IMR-90 (cell line): Measurements from ENCODE around the gene AIP. TPM values are rescaled to one million over a fixed set of nuclear protein-coding genes. Genes with fewer than 3 reads are reported as not detected.

ENCODE experiments used
- ATAC-seq: fragments of 200-7000 bp; cut with Tn5 transposase; 2 replicates; pipeline ENCODE4 v1.9.1; 2020; ENCODE audit warnings: low read depth, mild to moderate bottlenecking, moderate library complexity
- BruUV-seq: library from RNA; stranded (reverse); fragments of 400-500 nt; replicated peaks from 2 replicates; lab custom pipeline; 2021; lab: Mats Ljungman, UMichigan
- CTCF ChIA-PET: fragments of 300-600 bp; formaldehyde crosslinking; extraction: SDS; loops from one replicate; lab custom pipeline; 2021; ENCODE audit warnings: antibody characterized with exemption; lab: Yijun Ruan, JAX
- POLR2A ChIA-PET: fragments of 300-600 bp; sonication (Branson Sonifier 250); formaldehyde crosslinking; loops from one replicate; lab custom pipeline; 2022; ENCODE audit warnings: antibody characterized with exemption; ENCODE audit not compliant: unreplicated experiment; lab: Charles Lee
- DNase-seq: peaks from one replicate; pipeline ENCODE4 v3.0.0; 2013
- H2AFZ ChIP-seq: replicated peaks from 2 replicates; pipeline ENCODE3; 2013; ENCODE audit warnings: low read length, mild to moderate bottlenecking; ENCODE audit not compliant: poor library complexity
- H2AK5ac ChIP-seq: 2 replicates; pipeline ENCODE4 v1.6.1; 2013; ENCODE audit warnings: low read depth, low read length, inconsistent platforms
- H2AK9ac ChIP-seq: replicated peaks from 2 replicates; pipeline ENCODE3; 2013; ENCODE audit warnings: mild to moderate bottlenecking, low read depth, low read length, moderate library complexity; ENCODE audit not compliant: poor library complexity
- H2BK120ac ChIP-seq: 2 replicates; pipeline ENCODE4 v1.6.1; 2013; ENCODE audit warnings: low read depth, low read length, inconsistent platforms
- H2BK15ac ChIP-seq: 3 replicates; pipeline ENCODE4 v1.6.1; 2013; ENCODE audit warnings: low read depth, low read length, inconsistent platforms
- H2BK20ac ChIP-seq: 2 replicates; pipeline ENCODE4 v1.6.1; 2013; ENCODE audit warnings: low read depth, mild to moderate bottlenecking, inconsistent platforms, low read length, moderate library complexity
- H2BK5ac ChIP-seq: 2 replicates; pipeline ENCODE4 v1.6.1; 2013; ENCODE audit warnings: mild to moderate bottlenecking, low read depth, low read length, inconsistent platforms; ENCODE audit not compliant: poor library complexity, severe bottlenecking
- H3K14ac ChIP-seq: replicated peaks from 2 replicates; pipeline ENCODE4 v1.6.1; 2013; ENCODE audit warnings: low read depth, low read length, inconsistent platforms
- H3K18ac ChIP-seq: 2 replicates; pipeline ENCODE4 v1.6.1; 2013; ENCODE audit warnings: low read depth, low read length, control low read depth
- H3K23ac ChIP-seq: 2 replicates; pipeline ENCODE4 v1.6.1; 2013; ENCODE audit warnings: low read depth, low read length, inconsistent platforms
- H3K27ac ChIP-seq: 2 replicates; pipeline ENCODE4 v1.5.1; 2013; ENCODE audit warnings: mild to moderate bottlenecking, control low read depth, low read length; ENCODE audit not compliant: insufficient read depth
- H3K27me3 ChIP-seq: 2 replicates; pipeline ENCODE4 v1.6.1; 2013; ENCODE audit warnings: low read length; ENCODE audit not compliant: control insufficient read depth, insufficient read depth
- H3K36me3 ChIP-seq: 2 replicates; pipeline ENCODE4 v1.6.1; 2013; ENCODE audit warnings: low read length, mixed read lengths; ENCODE audit not compliant: control insufficient read depth, insufficient read depth
- H3K4ac ChIP-seq: 2 replicates; pipeline ENCODE4 v1.6.1; 2013; ENCODE audit warnings: low read depth, low read length, inconsistent platforms
- H3K4me1 ChIP-seq: 2 replicates; pipeline ENCODE4 v1.6.1; 2013; ENCODE audit warnings: low read length, mixed read lengths; ENCODE audit not compliant: control insufficient read depth, insufficient read depth
- H3K4me2 ChIP-seq: 2 replicates; pipeline ENCODE4 v1.6.1; 2013; ENCODE audit warnings: low read depth, mild to moderate bottlenecking, control low read depth, low read length, moderate library complexity
- H3K4me3 ChIP-seq: 2 replicates; pipeline ENCODE4 v1.5.1; 2013; ENCODE audit warnings: low read depth, mild to moderate bottlenecking, control low read depth, low read length, moderate library complexity; ENCODE audit not compliant: insufficient read depth
- H3K56ac ChIP-seq: 2 replicates; pipeline ENCODE4 v1.6.1; 2013; ENCODE audit warnings: low read length, inconsistent platforms; ENCODE audit not compliant: insufficient read depth; ENCODE audit errors: extremely low read depth
- H3K79me1 ChIP-seq, 2 experiments: 2 replicates each; pipeline ENCODE4 v1.6.1; 2013; ENCODE audit warnings: low read length in 2 of 2, inconsistent platforms in 1 of 2, low read depth in 1 of 2
- H3K9ac ChIP-seq: 2 replicates; pipeline ENCODE4 v1.6.1; 2013; ENCODE audit warnings: low read depth, low read length, control low read depth
- H3K9me1 ChIP-seq: 2 replicates; pipeline ENCODE4 v1.6.1; 2013; ENCODE audit warnings: low read length, inconsistent platforms; ENCODE audit not compliant: insufficient read depth
- H3K9me3 ChIP-seq: 2 replicates; pipeline ENCODE4 v1.6.1; 2013; ENCODE audit warnings: low read length; ENCODE audit not compliant: control insufficient read depth, insufficient read depth
- H4K20me1 ChIP-seq: 2 replicates; pipeline ENCODE4 v1.6.1; 2013; ENCODE audit warnings: low read length, inconsistent platforms; ENCODE audit not compliant: insufficient read depth
- H4K5ac ChIP-seq: 2 replicates; pipeline ENCODE4 v1.6.1; 2013; ENCODE audit warnings: mild to moderate bottlenecking, low read depth, low read length, control low read depth
- H4K8ac ChIP-seq, 2 experiments: 2 replicates each; pipeline ENCODE4 v1.6.1; 2013; ENCODE audit warnings: low read depth in 2 of 2, low read length in 2 of 2, control low read depth in 1 of 2, inconsistent platforms in 1 of 2
- H4K91ac ChIP-seq: 2 replicates; pipeline ENCODE4 v1.6.1; 2013; ENCODE audit warnings: low read depth, low read length, inconsistent platforms; ENCODE audit not compliant: insufficient read depth
- BHLHE40 ChIP-seq: fragments of 150-350 bp; IDR thresholded peaks from 2 replicates; pipeline ENCODE4 v1.6.1; 2016; ENCODE audit warnings: mild to moderate bottlenecking, low read depth, low read length
- CEBPB ChIP-seq: IDR thresholded peaks from 2 replicates; pipeline ENCODE4 v1.6.1; 2012; ENCODE audit warnings: low read depth, low read length, improper control_type of control experiment
- CHD1 ChIP-seq: IDR thresholded peaks from 2 replicates; pipeline ENCODE4 v1.6.1; 2012; ENCODE audit warnings: low read depth, low read length, improper control_type of control experiment
- CTCF ChIP-seq: conservative IDR thresholded peaks from 2 replicates; pipeline ENCODE4 v1.5.1; 2012; ENCODE audit warnings: mild to moderate bottlenecking, low read depth, low read length, improper control_type of control experiment
- FOS ChIP-seq: fragments of 150-350 bp; IDR thresholded peaks from 2 replicates; pipeline ENCODE4 v1.6.1; 2016; ENCODE audit warnings: low read depth, low read length
- MAFK ChIP-seq: IDR thresholded peaks from 2 replicates; pipeline ENCODE4 v1.6.1; 2012; ENCODE audit warnings: low read depth, low read length, improper control_type of control experiment
- MXI1 ChIP-seq: IDR thresholded peaks from 2 replicates; pipeline ENCODE4 v1.6.1; 2012; ENCODE audit warnings: low read depth, mild to moderate bottlenecking, low read length, moderate library complexity, borderline replicate concordance
- NFE2L2 ChIP-seq: fragments of 150-350 bp; IDR thresholded peaks from 2 replicates; pipeline ENCODE4 v1.6.1; 2016; ENCODE audit warnings: low read depth, mild to moderate bottlenecking, low read length
- POLR2A ChIP-seq: IDR thresholded peaks from 2 replicates; pipeline ENCODE4 v1.6.1; 2012; ENCODE audit warnings: mild to moderate bottlenecking, low read depth, low read length
- RAD21 ChIP-seq: IDR thresholded peaks from 2 replicates; pipeline ENCODE4 v1.6.1; 2012; ENCODE audit warnings: low read length, improper control_type of control experiment
- RCOR1 ChIP-seq: IDR thresholded peaks from 2 replicates; pipeline ENCODE4 v1.6.1; 2012; ENCODE audit warnings: mild to moderate bottlenecking, low read length, improper control_type of control experiment; ENCODE audit not compliant: insufficient replicate concordance
- RFX5 ChIP-seq: IDR thresholded peaks from 2 replicates; pipeline ENCODE4 v1.8.0; 2012; ENCODE audit warnings: low read depth, mild to moderate bottlenecking, low read length, moderate library complexity
- SMC3 ChIP-seq: fragments of 150-350 bp; IDR thresholded peaks from 2 replicates; pipeline ENCODE4 v1.6.1; 2016; ENCODE audit warnings: low read depth, mild to moderate bottlenecking, antibody characterized with exemption, low read length, moderate library complexity
- USF2 ChIP-seq: fragments of 150-350 bp; IDR thresholded peaks from 2 replicates; pipeline ENCODE4 v1.6.1; 2017; ENCODE audit warnings: mild to moderate bottlenecking, antibody characterized with exemption, low read length, low read depth
- WGBS, 2 experiments: methylation state at CpG; one replicate each; pipeline versions ENCODE4 v1.1.5 to v1.1.7; 2013; ENCODE audit warnings: missing lambda C conversion rate in 2 of 2; ENCODE audit not compliant: insufficient read length in 1 of 2; ENCODE audit errors: extremely low coverage in 2 of 2; 5-methylcytosine and 5-hydroxymethylcytosine counted together
- dilution Hi-C: fragments of 300-500 bp; cut with HindIII; formaldehyde crosslinking; loops from one replicate; pipeline ENCODE4 v1.14.3; 2018; ENCODE audit warnings: low sequenced_read_pairs; ENCODE audit not compliant: unreplicated experiment
- in situ Hi-C: fragments of 300-500 bp; cut with MboI; formaldehyde crosslinking; loops from 3 replicates; pipeline ENCODE4 v1.14.3; 2019; ENCODE audit warnings: low sequenced_read_pairs, inconsistent platforms, mixed read lengths
- intact Hi-C: fragments of 100-400 bp; cut with micrococcal nuclease; formaldehyde crosslinking; loops from 2 replicates; pipeline ENCODE4 v1.10.0; 2022
- polyA plus RNA-seq, 3 experiments: library from polyadenylated mRNA; depleted of rRNA; stranded (reverse); fragments of >200 nt; gene quantifications; 2 replicates each; pipeline ENCODE4 v1.2.3, GENCODE V29; 2012; ENCODE audit warnings: low replicate concordance in 1 of 3
- total RNA-seq: library from RNA; depleted of rRNA; stranded (reverse); fragments of >200 nt; gene quantifications from 2 replicates; pipeline ENCODE4 v1.2.3, GENCODE V29; 2012
- TF ChIP-seq, protein P1 (sequence below): fragments of 150-350 bp; IDR thresholded peaks from 2 replicates; pipeline ENCODE4 v1.6.1; 2016; ENCODE audit warnings: low read depth, mild to moderate bottlenecking, low read length, moderate library complexity, borderline replicate concordance

AIP gene
- total and polyA plus RNA-seq, 2 of the 4 experiments (the other 2 are of a cell fraction) = 95.5 to 122 TPM

- Histone ChIP-seq H3K36me3 (peaks cover 18% of the 10 kb centered on the region), H3K27me3 (no peaks in the 10 kb centered on the region), H2AK5ac (no peak overlapping the region), H3K14ac (no peak overlapping the region), H3K79me1 (peaks cover 4 to 33% of the 10 kb centered on the region in 2 experiments; a peak in 3 of 4 replicates), H2AFZ (no peak overlapping the region), H3K56ac (no peak overlapping the region), H4K5ac (no peak overlapping the region), H2BK5ac (no peak overlapping the region), H2BK20ac (no peak overlapping the region), H2BK120ac (no peak overlapping the region), H3K18ac (no peak overlapping the region), H3K9me3 (no peaks in the 10 kb centered on the region), H3K27ac (no peak overlapping the region), H4K91ac (no peak overlapping the region), H3K4me1 (peaks cover 10% of the 10 kb centered on the region), H3K4me2 (no peak overlapping the region), H3K23ac (no peak overlapping the region), H2AK9ac (no peak overlapping the region), H4K8ac (no peak overlapping the region), H2BK15ac (no peak overlapping the region), H3K9me1 (peaks cover 4% of the 10 kb centered on the region), H3K9ac (no peak overlapping the region), H3K4me3 (no peak overlapping the region), H3K4ac (no peak overlapping the region), H4K20me1 (no peaks in the 10 kb centered on the region)
- dilution Hi-C loops = no loop called here
- no TSS peak for BruUV-seq
- intact Hi-C loops = no loop called here
- no peak for DNase-seq
- no peak for ATAC-seq
- CTCF ChIA-PET = no interaction called here
- 97% methylated on average over 6 of the region's 18 CpGs; no CpG with 5 or more reads in 1 of the 2 experiments for WGBS, 2 experiments
- in situ Hi-C loops = no loop called here
- no peak for TF ChIP-seq POLR2A
- no peak for TF ChIP-seq SMC3
- no peak for TF ChIP-seq MAFK
- TF ChIP-seq CEBPB = no peak
- TF ChIP-seq RFX5 = no peak
- no peak for TF ChIP-seq CHD1
- no peak for TF ChIP-seq FOS
- no peak for TF ChIP-seq USF2
- TF ChIP-seq, protein P1, sequence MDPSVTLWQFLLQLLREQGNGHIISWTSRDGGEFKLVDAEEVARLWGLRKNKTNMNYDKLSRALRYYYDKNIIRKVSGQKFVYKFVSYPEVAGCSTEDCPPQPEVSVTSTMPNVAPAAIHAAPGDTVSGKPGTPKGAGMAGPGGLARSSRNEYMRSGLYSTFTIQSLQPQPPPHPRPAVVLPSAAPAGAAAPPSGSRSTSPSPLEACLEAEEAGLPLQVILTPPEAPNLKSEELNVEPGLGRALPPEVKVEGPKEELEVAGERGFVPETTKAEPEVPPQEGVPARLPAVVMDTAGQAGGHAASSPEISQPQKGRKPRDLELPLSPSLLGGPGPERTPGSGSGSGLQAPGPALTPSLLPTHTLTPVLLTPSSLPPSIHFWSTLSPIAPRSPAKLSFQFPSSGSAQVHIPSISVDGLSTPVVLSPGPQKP = no peak
- no peak for TF ChIP-seq MXI1
- TF ChIP-seq RAD21 = no peak
- no peak for TF ChIP-seq NFE2L2
- TF ChIP-seq BHLHE40 = no peak
- TF ChIP-seq CTCF = no peak
- TF ChIP-seq RCOR1 = no peak
- POLR2A ChIA-PET = no interaction called here
Observed at GRCh38 chr11:67501854-67502253, 19.0 kb downstream of the AIP start.
